GM12892 (cell line): ENCODE data around the gene ZMAT1.
"Not testable (repeated sequence)": the region's sequence is repeated elsewhere in the genome, so short reads cannot be mapped to it uniquely, and the experiment has no call there.

Source experiments
- POLR2A ChIP-seq: IDR thresholded peaks from 2 replicates; pipeline ENCODE4 v1.6.1; 2011; ENCODE audit warnings: low read depth, low read length, control low read depth
- POLR2AphosphoS5 ChIP-seq: IDR thresholded peaks from 2 replicates; pipeline ENCODE4 v1.6.1; 2011; ENCODE audit warnings: low read depth, low read length, control low read depth

DNA sequence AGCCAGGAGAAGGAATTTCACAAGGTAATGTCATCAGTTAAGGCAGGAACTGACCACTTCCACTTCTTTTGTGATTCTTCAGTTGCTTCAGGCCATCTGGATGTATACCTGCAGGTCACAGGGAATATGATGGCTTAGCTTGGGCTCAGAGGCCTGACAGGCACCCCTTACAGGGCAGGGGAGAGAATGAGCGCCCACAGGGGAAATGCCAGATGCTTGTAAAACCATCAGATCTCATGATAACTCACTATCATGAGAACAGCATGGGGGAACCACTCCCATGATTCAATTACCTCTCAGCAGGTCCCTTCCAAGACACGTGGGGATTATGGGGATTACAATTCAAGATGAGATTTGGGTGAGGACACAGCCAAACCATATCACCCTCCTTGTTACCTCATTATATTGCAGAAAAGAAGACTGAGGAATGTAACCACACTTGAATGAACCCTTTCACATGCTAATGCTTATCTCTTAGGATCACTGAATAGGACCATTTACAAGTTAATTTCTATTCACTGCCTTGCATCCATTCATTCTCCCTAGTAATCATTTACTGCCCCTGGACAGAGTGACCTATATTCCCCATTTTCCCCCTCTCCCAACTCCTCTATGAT is 33.2 kb upstream of the ZMAT1 start:
- not testable (repeated sequence) for TF ChIP-seq POLR2AphosphoS5, POLR2A
